NCI-H345 treated with DMSO at 0.1 percent for 48 hours (cell line): ENCODE results near the gene LGI1.
"Not testable (repeated sequence)": the region's sequence is repeated elsewhere in the genome, so short reads cannot be mapped to it uniquely, and the experiment has no call there.

Source experiments
- DNase-seq: peaks from one replicate; lab custom pipeline; 2025; ENCODE audit not compliant: unreplicated experiment; lab: John Stamatoyannopoulos, UW

LGI1 gene

GRCh38 chr10:93799155-93799708 is 41.5 kb downstream of the LGI1 start:
- DNase-seq: no peak

GRCh38 chr10:93804200-93804599 is 46.5 kb downstream of the LGI1 start:
- no peak for DNase-seq

GRCh38 chr10:93806903-93807302 is 49.2 kb downstream of the LGI1 start:
- no peak for DNase-seq

- DNase-seq: no peak
Measured at GRCh38 chr10:93807371-93807770, 49.6 kb downstream of the LGI1 start.

DNA sequence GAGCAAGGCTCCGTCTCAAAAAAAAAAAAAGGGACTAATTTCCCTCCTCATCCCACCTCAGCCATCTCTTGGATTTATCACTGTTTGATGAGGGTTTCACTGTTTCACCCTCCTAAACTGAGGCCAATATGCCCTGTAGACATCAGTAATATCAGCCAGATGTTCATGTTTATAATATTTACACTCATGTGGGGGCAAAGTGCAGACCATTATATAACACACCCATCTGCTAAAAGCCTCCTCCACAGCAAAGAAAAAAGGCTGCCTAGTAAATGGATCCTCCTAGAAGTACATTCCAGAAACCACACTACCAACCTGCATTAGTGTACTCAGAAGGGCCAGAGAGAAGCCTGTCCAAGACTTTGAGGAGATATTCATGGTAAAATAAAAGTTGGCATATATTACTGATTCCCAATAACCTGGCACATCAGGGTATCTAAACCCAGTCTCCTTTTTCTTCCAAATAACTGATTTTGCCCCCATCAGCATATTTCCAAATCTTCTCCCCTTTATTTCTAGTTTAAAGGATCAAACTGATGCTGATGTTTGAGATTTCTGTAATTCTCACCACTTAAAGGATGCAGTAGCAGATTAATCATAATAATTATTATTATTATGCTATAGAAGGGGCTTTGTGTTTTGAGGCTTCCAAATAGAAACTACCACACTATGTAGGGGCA is 55.1 kb downstream of the LGI1 start:
- DNase-seq: no peak

DNA sequence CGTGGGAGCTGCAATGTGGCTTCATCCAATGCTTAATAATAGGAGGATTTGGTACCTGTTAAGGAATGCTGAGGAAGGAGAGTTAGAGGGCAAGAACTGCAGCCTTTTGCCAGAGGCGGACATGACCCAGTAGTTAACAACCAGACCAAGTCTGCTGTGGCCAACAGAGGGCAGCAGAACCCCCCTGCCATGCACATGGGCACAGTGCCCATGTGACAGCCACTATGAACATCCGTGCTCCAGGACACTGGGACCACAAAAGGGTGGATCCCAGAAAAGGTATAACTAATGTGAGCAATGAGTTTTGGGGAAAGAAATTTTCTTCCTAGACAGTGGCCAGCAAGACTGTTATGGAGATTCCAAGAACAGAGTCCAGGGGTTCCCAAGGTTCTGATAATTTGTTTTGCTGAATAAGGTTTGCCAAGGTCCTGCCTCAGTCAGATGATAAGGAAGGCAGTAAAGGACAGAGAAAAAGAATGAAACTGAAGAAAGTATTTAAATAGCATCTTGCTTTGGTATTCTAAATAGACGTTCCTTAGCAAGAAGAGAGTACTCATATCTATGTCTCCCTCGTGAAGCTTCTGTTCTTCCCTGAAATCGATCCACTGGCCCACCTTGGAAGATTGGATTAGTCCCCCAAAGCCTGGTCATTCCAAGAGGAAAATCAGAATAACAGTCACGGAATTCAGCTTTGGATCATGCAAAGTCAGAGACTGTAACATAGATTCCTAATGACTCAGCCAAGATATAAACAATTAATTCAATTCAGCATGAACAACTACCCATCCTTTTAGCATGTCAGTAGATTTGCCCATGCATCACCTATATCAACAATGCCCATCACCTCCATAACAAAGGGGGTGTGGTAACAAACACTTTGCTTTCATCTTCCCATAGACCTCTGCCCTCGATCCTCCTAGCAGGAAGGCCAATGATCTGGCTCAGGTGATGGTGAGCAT is 56.0 kb downstream of the LGI1 start:
- no peak for DNase-seq

GRCh38 chr10:93815304-93816096 is 57.8 kb downstream of the LGI1 start:
- no peak for DNase-seq

GRCh38 chr10:93816123-93816747 is 58.5 kb downstream of the LGI1 start:
- DNase-seq: peak; percentile 40

DNA sequence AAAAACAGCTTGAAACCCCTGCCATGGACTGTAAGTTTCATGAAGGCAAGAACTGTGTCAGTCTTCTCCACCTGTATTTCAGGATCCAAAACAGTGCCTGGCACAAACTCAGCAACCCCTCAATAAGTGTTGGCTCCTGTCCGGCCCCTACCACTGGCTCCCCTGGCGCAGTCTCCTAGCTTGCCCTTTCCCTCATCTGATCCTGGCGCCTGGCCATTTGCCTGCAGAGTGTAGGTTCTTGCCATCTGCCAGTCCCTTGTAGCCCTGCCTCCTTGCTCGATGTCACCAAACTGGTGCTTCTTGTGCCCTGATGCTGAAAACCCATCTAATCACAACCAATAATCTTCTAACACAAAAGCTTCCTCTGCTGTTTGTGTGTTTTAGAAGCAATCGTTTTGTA is 60.4 kb downstream of the LGI1 start:
- DNase-seq: no peak

GRCh38 chr10:93819520-93819919 is 61.8 kb downstream of the LGI1 start:
- DNase-seq: no peak

- no peak for DNase-seq
Measured at GRCh38 chr10:93820434-93820833, 62.7 kb downstream of the LGI1 start.

GRCh38 chr10:93821051-93821772 is 63.5 kb downstream of the LGI1 start:
- no peak for DNase-seq

- no peak for DNase-seq
Measured at GRCh38 chr10:93826355-93826754, 68.6 kb downstream of the LGI1 start.

DNA sequence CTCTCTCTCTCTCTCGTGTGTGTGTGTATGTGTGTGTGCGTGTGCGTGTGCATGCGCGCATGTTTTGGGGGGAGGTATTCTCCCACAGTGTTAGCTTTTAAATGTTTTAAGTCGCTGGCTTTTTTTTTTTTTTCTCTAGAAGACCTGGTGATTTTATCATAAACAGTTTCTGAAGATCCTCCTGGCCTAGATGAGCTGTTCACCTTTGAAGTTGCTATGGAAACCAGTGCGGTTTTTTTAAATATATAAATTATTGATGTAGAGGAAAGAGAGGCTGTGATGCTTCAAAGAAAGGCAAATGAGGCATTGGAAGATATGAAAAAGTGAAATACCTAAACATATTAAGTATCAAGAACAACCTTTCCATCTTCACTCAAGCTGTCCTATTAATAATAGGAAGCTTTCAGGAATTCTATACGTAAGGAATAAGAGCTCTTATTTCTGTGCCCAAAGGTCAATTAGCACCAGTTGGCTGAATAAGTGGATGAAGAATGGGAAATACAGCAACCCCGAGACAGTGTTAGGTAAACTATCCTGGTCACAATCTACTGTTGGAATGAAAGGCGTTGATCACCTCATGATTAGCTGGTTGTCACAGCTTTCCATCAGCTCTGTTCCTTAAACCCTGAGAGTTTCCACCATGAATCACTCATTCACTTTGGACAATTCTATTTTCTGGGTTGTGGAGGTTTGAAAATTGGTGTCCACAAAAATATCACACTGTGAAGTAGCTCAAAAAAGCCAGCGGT is 69.5 kb downstream of the LGI1 start:
- DNase-seq: no peak

- not testable (repeated sequence) for DNase-seq
Measured at GRCh38 chr10:93831065-93831464, 73.3 kb downstream of the LGI1 start.

GRCh38 chr10:93835770-93836169 is 78.0 kb downstream of the LGI1 start:
- DNase-seq: no peak

DNA sequence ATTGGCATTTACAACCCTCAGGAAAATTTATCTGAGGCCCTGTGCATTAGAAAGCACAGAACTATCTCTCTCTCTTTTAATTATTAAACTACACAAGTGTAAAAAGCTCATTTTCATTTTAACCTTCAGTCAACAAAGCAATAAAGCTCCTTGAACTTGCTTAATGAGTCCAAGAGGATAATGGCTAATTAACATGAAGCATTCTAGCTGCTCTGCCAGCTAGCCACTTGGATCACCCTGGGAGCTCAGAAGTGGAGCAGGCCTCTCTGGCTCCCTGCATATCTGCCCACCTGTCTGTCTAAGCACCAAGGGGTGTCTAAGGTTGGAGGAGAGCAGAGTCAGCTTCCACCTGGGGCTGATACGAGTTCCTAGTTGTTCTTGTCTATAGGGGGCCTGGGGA is 80.1 kb downstream of the LGI1 start:
- no peak for DNase-seq

- DNase-seq: no peak
Measured at GRCh38 chr10:93838278-93838677, 80.5 kb downstream of the LGI1 start.

DNA sequence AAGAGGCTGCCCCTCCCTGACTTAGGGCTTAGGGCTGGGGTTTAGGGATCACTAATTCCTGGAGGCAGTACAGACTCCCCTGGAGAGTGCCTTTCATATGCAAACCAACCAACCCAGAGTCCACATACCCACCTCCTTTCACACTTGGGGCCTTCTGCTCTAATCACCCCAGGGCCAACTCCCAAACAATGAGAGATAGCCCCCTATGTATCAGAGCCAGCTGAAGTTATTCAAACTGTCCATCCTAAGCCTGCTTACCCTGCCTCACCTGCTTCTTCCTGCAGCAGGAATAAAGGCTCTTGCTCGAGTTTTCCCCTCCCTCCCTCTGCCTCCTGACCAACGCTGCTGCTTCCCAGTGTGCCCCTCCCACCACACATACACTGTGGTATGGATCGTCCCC is 84.2 kb downstream of the LGI1 start:
- no peak for DNase-seq
